Neural cell (in vitro differentiated cells): ENCODE results near the gene RND3.

ENCODE experiments used
- CTCF ChIP-seq: fragments of 450-650 bp; IDR thresholded peaks from 2 replicates; pipeline ENCODE4 v1.5.1; 2014; ENCODE audit warnings: antibody characterized with exemption, mild to moderate bottlenecking, moderate library complexity; ENCODE audit not compliant: poor library complexity, severe bottlenecking
- EZH2 ChIP-seq: fragments of 200-600, 300-800 bp; shearing (Covaris generic), sonication (generic); IDR thresholded peaks from 2 replicates; pipeline ENCODE4 v1.6.1; 2014; ENCODE audit warnings: antibody characterized with exemption, low read length, borderline replicate concordance, mild to moderate bottlenecking; ENCODE audit not compliant: insufficient read depth, poor library complexity, severe bottlenecking
- POLR2AphosphoS5 ChIP-seq: IDR thresholded peaks from 2 replicates; pipeline ENCODE4 v1.6.1; 2012
- SMC3 ChIP-seq: fragments of 450-650 bp; conservative IDR thresholded peaks from 2 replicates; pipeline ENCODE4 v1.6.1; 2014; ENCODE audit warnings: antibody characterized with exemption, mild to moderate bottlenecking, moderate library complexity; ENCODE audit not compliant: poor library complexity

GRCh38 chr2:150485871-150486538, 1.5 kb downstream of the RND3 start:
- TF ChIP-seq EZH2 (no peak), SMC3 (peak; percentile 59), CTCF (no peak), POLR2AphosphoS5 (peak; percentile 65)
